AG09319 (cell line): ENCODE results near the gene KCNC1.

ENCODE experiments used
- DNase-seq: peaks from one replicate; pipeline ENCODE4 v3.0.0-alpha.2; 2010; ENCODE audit warnings: low read depth; ENCODE audit errors: extremely low read depth
- TF ChIP-seq, protein P1 (sequence below): IDR thresholded peaks from 2 replicates; pipeline ENCODE4 v1.5.1; 2011; ENCODE audit warnings: low read depth, mild to moderate bottlenecking, inconsistent platforms, low read length, moderate library complexity

Gene KCNC1

DNA sequence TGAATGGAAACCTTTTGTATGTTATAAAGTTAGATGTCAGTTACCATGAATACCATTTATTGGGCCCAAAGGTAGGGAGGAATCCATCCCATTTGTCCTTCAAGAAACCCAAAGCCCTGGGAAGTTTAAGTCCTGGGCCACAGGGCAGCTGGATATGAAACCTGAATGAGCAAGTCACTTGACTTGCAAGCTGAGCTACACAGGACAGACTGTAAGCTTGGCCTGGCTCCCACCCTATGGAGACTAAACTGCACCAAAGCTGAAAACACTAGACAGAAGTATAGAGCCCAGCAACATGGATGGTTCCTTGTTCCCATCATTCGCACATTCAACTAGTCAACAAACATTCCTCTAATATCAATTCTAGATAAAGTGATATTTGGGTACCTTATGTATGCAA is 71.3 kb downstream of the KCNC1 start:
- TF ChIP-seq, protein P1, sequence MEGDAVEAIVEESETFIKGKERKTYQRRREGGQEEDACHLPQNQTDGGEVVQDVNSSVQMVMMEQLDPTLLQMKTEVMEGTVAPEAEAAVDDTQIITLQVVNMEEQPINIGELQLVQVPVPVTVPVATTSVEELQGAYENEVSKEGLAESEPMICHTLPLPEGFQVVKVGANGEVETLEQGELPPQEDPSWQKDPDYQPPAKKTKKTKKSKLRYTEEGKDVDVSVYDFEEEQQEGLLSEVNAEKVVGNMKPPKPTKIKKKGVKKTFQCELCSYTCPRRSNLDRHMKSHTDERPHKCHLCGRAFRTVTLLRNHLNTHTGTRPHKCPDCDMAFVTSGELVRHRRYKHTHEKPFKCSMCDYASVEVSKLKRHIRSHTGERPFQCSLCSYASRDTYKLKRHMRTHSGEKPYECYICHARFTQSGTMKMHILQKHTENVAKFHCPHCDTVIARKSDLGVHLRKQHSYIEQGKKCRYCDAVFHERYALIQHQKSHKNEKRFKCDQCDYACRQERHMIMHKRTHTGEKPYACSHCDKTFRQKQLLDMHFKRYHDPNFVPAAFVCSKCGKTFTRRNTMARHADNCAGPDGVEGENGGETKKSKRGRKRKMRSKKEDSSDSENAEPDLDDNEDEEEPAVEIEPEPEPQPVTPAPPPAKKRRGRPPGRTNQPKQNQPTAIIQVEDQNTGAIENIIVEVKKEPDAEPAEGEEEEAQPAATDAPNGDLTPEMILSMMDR, result no peak
- DNase-seq, result no peak

DNA sequence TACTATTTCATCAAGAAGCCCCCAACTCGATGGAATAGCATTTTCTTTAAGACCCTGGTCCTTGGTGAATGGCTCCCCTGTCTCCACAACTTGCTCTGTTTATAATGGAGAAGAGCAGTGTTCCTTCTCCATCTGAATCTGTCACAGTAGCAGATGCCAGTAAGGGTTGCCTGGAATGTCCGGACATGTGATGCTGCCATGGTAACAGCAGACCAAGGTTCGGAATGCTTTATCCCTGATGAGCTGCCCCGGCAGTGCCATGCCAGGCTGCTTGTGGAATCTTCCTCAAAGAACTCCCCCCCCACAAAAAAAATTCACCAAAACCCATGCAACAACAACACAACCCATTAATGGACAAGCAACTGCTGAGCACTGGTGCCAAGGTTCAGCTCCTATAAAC is 72.5 kb downstream of the KCNC1 start:
- TF ChIP-seq, protein P1, result no peak
- DNase-seq, result no peak

DNA sequence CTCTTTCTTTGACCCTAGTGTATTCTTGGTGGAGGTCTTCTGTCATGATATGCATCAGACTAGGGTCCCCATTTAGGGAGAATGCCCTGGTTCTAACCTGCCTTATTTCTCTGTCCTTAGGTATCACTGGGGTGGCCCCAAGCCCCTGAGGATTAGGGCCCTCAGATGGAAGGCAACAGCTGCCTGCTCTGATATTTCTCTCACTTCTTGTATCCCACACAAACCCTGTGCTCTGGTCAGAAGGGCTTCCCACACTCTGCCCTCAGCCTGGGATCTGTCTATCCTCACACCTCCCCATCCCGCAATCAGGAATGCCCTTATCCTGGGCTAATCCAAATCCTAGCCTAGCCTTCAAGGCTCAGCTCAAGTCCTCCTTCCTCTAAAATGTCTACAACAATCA is 75.5 kb downstream of the KCNC1 start:
- no peak for DNase-seq
- TF ChIP-seq, protein P1, result no peak

DNA sequence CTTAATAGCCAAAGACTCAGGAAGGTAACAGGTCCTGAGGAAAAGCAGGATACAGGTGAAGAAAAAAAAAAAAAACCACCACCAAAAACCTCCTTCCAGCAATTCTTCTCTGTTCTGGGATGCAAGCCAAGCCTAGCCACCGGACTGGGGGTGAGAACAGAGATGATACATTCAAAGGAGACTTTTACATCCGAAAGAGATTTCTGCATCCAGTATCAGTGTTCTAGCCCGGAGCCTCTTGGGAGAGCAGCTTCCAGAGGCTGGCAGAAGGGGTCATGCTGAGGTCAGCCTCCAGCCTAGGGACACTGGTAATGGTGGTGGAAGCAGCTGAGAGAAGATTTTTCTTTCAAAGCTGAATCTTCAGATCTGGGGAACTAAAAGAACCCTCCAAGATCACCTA is 76.2 kb downstream of the KCNC1 start:
- no peak for DNase-seq
- TF ChIP-seq, protein P1, result no peak

DNA sequence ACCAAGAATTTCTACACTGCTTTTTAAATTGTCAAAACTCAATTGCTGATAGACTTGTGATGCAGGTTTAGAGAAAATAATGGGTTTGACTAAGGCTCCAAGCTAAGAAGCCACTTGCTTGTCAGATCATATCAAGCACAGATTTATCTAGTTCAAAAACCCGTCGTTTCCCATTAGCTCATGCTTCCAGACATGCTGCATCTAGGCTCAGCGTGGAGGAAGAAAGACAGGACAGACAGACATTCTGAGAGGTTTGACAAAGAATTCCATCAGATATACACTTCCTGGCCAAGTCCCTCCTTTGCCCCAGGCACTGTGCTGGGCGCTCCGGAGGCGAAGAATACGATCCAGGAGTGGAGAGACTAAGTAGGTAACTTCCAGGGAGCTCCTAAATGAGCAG is 76.8 kb downstream of the KCNC1 start:
- TF ChIP-seq, protein P1, result no peak
- no peak for DNase-seq

DNA sequence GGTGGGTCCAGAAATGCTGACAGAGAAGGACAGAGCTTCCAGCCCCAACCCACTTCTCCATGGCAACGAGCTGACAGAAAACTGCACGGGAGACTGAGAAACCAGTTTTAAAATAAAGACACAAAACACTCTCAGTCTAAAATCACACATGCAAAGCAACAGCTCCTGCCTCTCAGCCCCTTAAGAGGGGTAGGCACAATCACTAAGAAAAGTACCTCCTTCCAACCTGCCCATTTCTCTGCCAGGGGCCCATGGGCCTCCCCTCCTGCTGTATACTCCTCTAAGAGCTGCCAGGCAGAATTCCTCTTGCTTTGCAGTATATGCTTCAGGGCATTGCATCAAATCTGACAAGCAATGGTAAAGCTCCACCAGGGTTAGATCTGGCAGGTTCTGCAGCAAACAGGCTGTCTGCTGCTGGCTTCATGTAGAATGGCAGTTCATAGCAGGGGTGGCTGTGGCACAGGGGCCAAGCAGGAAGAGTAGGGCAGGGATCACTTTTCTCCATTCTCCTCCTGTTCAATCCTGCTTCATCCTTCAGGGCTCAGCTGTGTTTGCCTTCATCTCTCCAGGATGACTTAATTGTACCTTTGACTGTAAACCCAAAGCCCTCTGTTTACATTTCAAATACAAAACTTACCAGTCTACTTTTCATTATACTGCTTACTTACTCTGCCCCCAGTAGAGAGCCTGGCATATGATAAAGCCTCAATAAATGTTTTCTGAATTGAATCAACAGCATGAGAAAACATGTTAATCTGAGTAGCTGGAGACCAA is 77.7 kb downstream of the KCNC1 start:
- TF ChIP-seq, protein P1, result no peak
- DNase-seq, result no peak

DNA sequence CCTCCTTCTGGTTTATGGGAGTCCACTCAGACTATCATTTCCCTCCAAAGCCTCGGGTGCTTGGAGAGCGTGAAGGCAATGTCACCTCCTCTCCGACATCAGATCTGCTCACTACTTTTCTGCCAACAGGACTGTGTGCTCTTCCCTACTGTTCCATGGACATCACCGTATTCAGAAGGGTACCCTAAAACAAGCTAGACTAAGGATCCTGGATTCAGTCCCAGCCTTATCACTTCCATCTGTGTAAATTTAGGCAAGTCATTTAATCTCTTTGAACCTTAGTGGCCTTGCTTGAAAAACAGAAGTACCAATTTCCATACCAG is 78.2 kb downstream of the KCNC1 start:
- TF ChIP-seq, protein P1, result no peak
- no peak for DNase-seq
